Rectal smooth muscle tissue (tissue), 1 donor: ENCODE results near the gene CLPTM1L.
"Not testable (repeated sequence)": the region's sequence is repeated elsewhere in the genome, so short reads cannot be mapped to it uniquely, and the experiment has no call there.

Experiments
- H3K27ac ChIP-seq: one replicate; pipeline ENCODE4 v1.7.0; 2013; ENCODE audit warnings: low read depth, low read length, inconsistent platforms
- H3K27me3 ChIP-seq: one replicate; pipeline ENCODE4 v1.7.0; 2013; ENCODE audit warnings: low read length; ENCODE audit not compliant: control insufficient read depth, insufficient read depth
- H3K36me3 ChIP-seq: one replicate; pipeline ENCODE4 v1.7.0; 2013; ENCODE audit warnings: low read length; ENCODE audit not compliant: control insufficient read depth, insufficient read depth
- H3K4me1 ChIP-seq: one replicate; pipeline ENCODE4 v1.7.0; 2013; ENCODE audit warnings: low read length; ENCODE audit not compliant: control insufficient read depth, insufficient read depth
- H3K4me3 ChIP-seq: one replicate; pipeline ENCODE4 v1.7.0; 2013; ENCODE audit warnings: low read length
- H3K9ac ChIP-seq: one replicate; pipeline ENCODE4 v1.7.0; 2013; ENCODE audit warnings: low read length

The CLPTM1L gene

GRCh38 chr5:1331861-1332405 lies 13.0 kb downstream of the CLPTM1L start:
- Histone ChIP-seq H3K9ac (no peak overlapping the region), H3K27ac (no peak overlapping the region), H3K27me3 (no peaks in the 10 kb centered on the region), H3K4me3 (no peak overlapping the region), H3K36me3 (peaks cover 57% of the 10 kb centered on the region), H3K4me1 (no peaks in the 10 kb centered on the region)

- peaks cover 52% of the 10 kb centered on the region for H3K36me3 ChIP-seq
These were observed 13.8 kb downstream of the CLPTM1L start for GRCh38 chr5:1330847-1331831.

GRCh38 chr5:1330146-1330846 lies 14.6 kb downstream of the CLPTM1L start:
- no peaks in the 10 kb centered on the region for H3K4me1 ChIP-seq
- peaks cover 49% of the 10 kb centered on the region for H3K36me3 ChIP-seq
- no peak overlapping the region for H3K9ac ChIP-seq
- H3K27me3 ChIP-seq, result no peaks in the 10 kb centered on the region
- no peak overlapping the region for H3K27ac ChIP-seq
- no peak overlapping the region for H3K4me3 ChIP-seq

More at GRCh38 chr5:1330847-1331831, 13.8 kb downstream of the CLPTM1L start:
- Histone ChIP-seq H3K4me3 (no peak overlapping the region), H3K9ac (no peak overlapping the region), H3K27ac (no peak overlapping the region), H3K4me1 (no peaks in the 10 kb centered on the region), H3K27me3 (no peaks in the 10 kb centered on the region)

GRCh38 chr5:1329111-1329579 lies 15.8 kb downstream of the CLPTM1L start:
- Histone ChIP-seq H3K36me3 (peaks cover 41% of the 10 kb centered on the region), H3K27ac (no peak overlapping the region), H3K27me3 (no peaks in the 10 kb centered on the region), H3K4me3 (no peak overlapping the region), H3K4me1 (no peaks in the 10 kb centered on the region), H3K9ac (no peak overlapping the region)

DNA sequence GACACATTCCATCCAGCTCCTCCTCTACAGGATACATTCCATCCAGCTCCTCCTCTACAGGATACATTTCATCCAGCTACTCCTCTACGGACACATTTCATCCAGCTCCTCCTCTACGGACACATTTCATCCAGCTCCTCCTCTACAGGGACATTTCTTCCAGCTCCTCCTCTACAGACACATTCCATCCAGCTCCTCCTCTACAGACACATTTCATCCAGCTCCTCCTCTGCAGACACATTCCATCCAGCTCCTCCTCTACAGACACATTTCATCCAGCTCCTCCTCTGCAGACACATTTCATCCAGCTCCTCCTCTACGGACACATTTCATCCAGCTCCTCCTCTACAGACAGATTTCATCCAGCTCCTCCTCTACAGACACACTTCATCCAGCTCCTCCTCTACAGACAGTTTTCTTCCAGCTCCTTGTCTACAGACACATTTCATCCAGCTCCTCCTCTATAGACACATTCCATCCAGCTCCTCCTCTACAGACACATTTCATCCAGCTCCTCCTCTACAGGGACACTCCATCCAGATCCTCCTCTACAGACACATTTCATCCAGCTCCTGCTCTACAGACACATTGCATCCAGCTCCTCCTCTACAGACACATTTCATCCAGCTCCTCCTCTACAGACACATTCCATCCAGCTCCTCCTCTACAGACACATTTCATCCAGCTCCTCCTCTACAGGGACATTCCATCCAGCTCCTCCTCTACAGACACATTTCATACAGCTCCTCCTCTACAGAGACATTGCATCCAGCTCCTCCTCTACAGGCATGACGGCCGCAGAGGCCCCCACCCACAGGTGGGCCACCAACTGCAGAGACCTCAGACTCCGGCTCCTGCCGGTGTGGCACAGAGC lies 16.4 kb downstream of the CLPTM1L start:
- peaks cover 42% of the 10 kb centered on the region for H3K36me3 ChIP-seq
- H3K4me3 ChIP-seq, H3K9ac ChIP-seq, H3K27me3 ChIP-seq, H3K27ac ChIP-seq, H3K4me1 ChIP-seq: not testable (repeated sequence)

DNA sequence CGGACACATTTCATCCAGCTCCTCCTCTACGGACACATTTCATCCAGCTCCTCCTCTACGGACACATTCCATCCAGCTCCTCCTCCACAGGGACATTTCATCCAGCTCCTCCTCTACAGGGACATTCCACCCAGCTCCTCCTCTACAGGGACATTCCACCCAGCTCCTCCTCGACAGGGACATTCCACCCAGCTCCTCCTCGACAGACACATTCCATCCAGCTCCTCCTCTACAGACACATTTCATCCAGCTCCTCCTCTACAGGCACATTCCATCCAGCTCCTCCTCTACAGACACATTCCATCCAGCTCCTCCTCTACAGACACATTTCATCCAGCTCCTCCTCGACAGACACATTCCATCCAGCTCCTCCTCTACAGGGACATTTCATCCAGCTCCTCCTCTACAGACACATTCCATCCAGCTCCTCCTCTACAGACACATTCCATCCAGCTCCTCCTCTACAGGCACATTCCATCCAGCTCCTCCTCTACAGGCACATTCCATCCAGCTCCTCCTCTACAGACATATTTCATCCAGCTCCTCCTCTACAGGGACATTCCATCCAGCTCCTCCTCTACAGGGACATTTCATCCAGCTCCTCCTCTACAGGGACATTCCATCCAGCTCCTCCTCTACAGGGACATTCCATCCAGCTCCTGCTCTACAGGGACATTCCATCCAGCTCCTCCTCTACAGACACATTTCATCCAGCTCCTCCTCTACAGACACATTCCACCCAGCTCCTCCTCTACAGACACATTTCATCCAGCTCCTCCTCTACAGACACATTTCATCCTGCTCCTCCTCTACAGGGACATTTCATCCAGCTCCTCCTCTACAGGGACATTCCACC lies 17.8 kb downstream of the CLPTM1L start:
- H3K27ac ChIP-seq, H3K4me3 ChIP-seq, H3K27me3 ChIP-seq, H3K9ac ChIP-seq, H3K4me1 ChIP-seq: not testable (repeated sequence)
- peaks cover 41% of the 10 kb centered on the region for H3K36me3 ChIP-seq

- H3K27me3 ChIP-seq, H3K9ac ChIP-seq, H3K4me3 ChIP-seq, H3K4me1 ChIP-seq, H3K27ac ChIP-seq: not testable (repeated sequence)
- peaks cover 45% of the 10 kb centered on the region for H3K36me3 ChIP-seq
These were observed 18.4 kb downstream of the CLPTM1L start for GRCh38 chr5:1326532-1326875.

DNA sequence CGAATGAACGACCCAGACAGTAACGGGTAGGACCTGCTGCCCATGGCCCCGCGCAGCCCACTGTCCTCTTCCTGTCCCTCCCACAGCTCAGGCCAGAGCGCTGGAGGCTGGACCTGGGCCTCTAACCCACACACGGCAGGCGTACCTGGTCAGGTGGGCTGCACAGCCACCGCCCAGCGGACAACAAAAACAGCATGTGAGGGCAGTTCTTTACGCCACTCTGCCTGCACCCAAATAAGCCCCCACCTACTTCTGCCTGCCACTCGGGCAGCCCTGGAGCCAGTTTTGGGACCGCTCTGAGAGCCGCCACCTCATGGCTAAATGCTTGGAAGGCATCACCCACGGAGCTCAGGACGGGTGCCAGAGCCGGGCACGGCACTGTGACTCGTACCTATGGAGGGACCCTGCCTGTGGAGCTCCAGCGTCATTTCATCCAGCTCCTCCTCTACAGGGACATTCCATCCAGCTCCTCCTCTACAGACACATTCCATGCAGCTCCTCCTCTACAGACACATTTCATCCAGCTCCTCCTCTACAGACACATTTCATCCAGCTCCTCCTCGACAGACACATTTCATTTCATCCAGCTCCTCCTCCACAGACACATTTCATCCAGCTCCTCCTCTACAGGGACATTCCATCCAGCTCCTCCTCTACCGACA lies 18.9 kb downstream of the CLPTM1L start:
- Histone ChIP-seq H3K36me3 (peaks cover 44% of the 10 kb centered on the region), H3K27me3 (no peaks in the 10 kb centered on the region), H3K4me1 (no peaks in the 10 kb centered on the region), H3K27ac (no peak overlapping the region), H3K4me3 (no peak overlapping the region), H3K9ac (no peak overlapping the region)

- Histone ChIP-seq H3K36me3 (peaks cover 44% of the 10 kb centered on the region), H3K27ac (no peak overlapping the region), H3K4me3 (no peak overlapping the region), H3K4me1 (no peaks in the 10 kb centered on the region), H3K27me3 (no peaks in the 10 kb centered on the region), H3K9ac (no peak overlapping the region)
These were observed 19.6 kb downstream of the CLPTM1L start for GRCh38 chr5:1325191-1325741.

GRCh38 chr5:1324719-1325190 lies 20.1 kb downstream of the CLPTM1L start:
- no peak overlapping the region for H3K9ac ChIP-seq
- no peaks in the 10 kb centered on the region for H3K27me3 ChIP-seq
- H3K4me3 ChIP-seq, result no peak overlapping the region
- no peaks in the 10 kb centered on the region for H3K4me1 ChIP-seq
- H3K36me3 ChIP-seq, result peaks cover 44% of the 10 kb centered on the region
- no peak overlapping the region for H3K27ac ChIP-seq
